Subcutaneous adipose tissue (tissue), 4 donors: Measurements from ENCODE around the gene CALHM1. TPM values are rescaled to one million over a fixed set of nuclear protein-coding genes. Genes with fewer than 3 reads are reported as not detected.

Experiments
- total RNA-seq, 4 donors: library from RNA; depleted of rRNA; stranded (reverse); fragments of >200 nt; gene quantifications; one replicate each; pipeline ENCODE4 v1.1.0, GENCODE V29; 2016
- TF ChIP-seq, protein P1 (sequence below): fragments of 450-650 bp; IDR thresholded peaks from one replicate; pipeline ENCODE4 v1.5.1; 2016; ENCODE audit warnings: low read depth, mild to moderate bottlenecking, control low read depth, antibody characterized with exemption, moderate library complexity

CALHM1 gene
- total RNA-seq, 4 donors from 2014 or later: not detected

DNA sequence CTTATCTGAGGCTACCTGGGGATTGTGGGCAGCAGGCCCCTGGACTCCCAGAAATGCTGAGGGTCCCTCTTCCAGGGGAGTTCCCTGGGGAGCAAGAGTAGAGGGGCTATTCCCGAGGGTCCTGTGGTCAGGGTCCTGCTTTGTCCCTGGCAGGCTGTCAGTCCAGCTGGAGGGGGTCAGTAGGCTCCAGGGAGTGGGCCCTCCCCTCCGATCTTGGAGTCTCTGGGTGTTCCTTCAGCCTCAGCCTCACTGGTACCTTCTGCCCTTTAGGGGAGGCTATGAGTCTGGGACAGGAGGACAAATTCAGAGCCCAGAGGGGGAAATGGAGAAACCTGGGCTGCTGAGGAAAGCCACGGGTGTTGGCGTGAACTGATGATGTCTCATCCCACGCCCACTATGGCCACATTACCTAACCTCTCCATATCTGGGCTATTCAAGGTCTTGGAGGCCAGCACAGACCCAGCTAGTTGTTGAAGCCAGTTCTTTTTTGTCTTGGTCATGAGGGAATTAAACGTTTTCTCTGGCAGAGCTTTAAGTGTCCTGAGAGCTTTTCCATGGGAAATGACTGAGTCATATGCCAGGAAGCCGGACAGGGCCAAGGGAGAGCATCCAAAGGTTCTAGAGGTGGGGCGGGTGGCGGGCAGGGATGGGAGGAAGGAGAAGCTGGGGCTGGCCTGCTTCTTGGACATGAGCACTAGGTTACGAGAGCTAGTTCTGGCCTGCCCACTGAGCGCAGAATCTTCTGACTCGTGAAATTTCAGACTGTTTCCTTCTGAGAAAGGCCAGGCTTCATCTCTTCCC lies 12.7 kb downstream of the CALHM1 start:
- TF ChIP-seq, protein P1, sequence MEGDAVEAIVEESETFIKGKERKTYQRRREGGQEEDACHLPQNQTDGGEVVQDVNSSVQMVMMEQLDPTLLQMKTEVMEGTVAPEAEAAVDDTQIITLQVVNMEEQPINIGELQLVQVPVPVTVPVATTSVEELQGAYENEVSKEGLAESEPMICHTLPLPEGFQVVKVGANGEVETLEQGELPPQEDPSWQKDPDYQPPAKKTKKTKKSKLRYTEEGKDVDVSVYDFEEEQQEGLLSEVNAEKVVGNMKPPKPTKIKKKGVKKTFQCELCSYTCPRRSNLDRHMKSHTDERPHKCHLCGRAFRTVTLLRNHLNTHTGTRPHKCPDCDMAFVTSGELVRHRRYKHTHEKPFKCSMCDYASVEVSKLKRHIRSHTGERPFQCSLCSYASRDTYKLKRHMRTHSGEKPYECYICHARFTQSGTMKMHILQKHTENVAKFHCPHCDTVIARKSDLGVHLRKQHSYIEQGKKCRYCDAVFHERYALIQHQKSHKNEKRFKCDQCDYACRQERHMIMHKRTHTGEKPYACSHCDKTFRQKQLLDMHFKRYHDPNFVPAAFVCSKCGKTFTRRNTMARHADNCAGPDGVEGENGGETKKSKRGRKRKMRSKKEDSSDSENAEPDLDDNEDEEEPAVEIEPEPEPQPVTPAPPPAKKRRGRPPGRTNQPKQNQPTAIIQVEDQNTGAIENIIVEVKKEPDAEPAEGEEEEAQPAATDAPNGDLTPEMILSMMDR: no peak

DNA sequence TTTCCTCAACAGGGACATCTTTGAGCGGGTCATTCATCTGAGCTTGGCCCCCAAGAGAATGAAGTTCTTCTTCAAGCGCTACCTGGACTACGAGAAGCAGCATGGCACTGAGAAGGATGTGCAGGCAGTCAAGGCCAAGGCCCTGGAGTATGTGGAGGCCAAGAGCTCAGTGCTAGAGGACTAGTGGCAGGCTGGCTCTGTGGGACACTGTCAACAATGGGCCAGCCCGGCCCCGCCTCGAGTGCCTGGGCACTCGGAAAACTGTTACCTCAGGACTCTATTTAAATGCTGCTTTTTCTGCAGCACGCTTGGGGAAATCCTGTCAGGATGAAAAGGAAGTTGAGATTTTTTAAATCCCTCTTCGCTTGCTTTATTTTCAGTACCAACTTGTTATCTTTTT lies 13.3 kb downstream of the CALHM1 start:
- TF ChIP-seq, protein P1: no peak

DNA sequence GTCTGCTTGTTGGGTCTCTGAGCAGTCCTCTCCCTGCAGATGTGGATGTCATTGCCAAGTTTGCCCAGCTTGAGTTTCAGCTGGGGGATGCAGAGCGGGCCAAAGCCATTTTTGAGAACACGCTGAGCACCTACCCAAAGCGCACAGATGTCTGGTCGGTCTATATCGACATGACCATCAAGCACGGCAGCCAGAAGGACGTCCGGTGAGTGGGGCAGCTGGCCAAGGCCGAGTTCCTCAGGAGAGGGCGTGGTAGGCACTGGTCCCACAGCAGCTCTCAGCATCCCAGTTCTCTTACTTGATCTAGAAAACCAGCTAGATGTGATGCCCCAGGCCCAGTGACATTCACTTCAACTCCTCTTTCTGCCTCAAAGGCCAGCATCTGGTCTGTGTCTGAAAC lies 14.2 kb downstream of the CALHM1 start:
- TF ChIP-seq, protein P1: no peak

DNA sequence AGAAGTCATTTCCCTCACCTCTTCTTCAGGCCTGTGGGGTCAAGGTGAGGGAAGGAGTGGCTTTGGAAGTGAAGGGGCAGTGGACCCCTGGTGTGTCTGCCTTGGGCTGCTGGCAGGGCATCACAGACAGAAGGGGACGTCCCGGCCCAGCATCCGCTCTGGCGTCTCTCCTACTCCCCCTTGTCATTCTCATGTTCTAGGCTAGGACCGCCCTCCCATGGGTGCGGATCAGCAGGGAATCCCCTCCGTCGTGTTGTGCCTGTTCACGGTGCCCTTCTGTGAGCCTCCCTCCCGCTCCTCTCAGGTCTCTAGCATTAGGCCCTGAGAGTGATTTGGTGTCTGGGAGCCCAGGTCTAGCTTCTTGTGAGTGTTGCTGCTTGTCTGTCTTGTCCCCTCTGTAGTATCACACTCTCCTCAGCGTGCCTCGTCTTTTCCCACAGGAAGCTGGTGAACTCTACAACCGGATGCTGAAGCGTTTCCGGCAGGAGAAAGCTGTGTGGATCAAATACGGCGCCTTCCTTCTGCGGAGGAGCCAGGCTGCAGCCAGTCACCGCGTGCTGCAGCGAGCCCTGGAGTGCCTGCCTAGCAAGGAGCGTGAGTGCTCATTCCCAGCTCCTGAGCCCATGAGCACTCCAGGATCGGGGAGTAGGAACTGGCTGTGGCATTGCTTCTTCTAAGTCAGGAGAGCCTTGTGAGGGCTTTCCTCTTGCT lies 15.1 kb downstream of the CALHM1 start:
- TF ChIP-seq, protein P1: no peak

DNA sequence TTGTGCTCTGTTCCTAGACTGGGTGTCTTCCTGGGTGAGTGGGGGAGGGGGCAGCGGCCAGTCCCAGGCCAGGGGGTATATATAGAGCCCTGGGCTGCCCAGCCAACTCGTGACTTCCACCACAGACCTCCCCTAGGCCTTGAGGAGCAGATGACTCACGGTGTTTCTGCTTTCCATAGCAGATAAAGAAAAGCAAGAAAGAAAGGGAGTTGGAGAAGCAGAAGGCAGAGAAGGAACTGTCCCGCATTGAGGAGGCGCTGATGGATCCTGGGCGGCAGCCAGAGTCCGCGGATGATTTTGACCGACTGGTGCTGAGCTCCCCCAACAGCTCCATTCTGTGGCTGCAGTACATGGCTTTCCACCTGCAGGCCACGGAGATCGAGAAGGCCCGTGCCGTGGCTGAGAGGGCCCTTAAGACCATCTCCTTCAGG lies 16.7 kb downstream of the CALHM1 start:
- TF ChIP-seq, protein P1: no peak

DNA sequence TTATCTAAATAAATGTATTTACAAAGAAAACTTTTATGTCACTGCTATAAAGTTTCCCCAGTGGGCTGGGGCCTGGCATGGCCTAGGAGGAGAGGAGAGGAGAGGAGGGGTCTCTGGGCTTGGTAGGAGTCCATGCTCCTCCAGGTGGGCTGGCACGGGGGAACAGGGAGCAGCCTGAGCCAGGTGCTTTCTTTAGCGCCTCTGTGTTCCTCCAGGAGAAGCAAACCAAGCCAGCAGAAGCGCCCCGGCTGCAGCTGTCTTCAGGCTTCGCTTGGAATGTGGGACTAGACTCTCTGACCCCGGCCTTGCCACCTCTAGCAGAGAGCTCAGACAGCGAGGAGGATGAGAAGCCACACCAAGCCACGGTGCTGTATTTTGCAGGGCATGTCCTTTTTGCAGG lies 17.1 kb downstream of the CALHM1 start:
- TF ChIP-seq, protein P1: no peak

DNA sequence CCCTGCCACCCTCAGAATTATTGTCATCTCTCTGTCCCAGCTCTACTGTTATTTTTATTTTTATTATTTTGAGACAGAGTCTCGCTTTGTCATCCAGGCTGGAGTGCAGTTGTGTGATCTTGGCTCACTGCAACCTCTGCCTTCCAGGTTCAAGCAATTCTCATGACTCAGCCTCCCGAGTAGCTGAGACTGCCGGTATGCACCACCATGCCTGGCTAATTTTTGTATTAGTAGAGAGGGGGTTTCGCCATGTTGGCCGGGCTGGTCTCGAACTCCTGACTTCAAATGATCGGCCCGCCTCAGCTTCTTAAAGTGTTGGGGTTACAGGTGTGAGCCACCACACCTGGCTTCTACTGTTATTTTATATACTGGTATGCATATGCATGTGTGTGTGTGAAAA lies 17.5 kb downstream of the CALHM1 start:
- TF ChIP-seq, protein P1: no peak
